ENCODE results near the gene UNC5C.
A peak's percentile ranks its signal among the peaks of the same experiment; 100 is the strongest.

The UNC5C gene

GRCh38 chr4:95295157-95295556 lies 253.6 kb downstream of the UNC5C start:
- DNase-seq (ENCODE audit: low read depth): no peak
- H3K4me3 ChIP-seq (ENCODE audit: low read depth, low read length): no peak overlapping the region
- in situ Hi-C loops (cut with HindIII; ENCODE audit: low sequenced_read_pairs): no loop called here
- TF ChIP-seq CTCF (IDR thresholded peaks at IDR 0.05; ENCODE audit: low read depth, low read length, missing control alignments): no peak

- no peak for DNase-seq (ENCODE audit: low read depth)
- no peak for TF ChIP-seq CTCF (IDR thresholded peaks at IDR 0.05; ENCODE audit: low read depth, low read length, missing control alignments)
- in situ Hi-C loops (cut with HindIII; ENCODE audit: low sequenced_read_pairs): no loop called here
- H3K4me3 ChIP-seq (ENCODE audit: low read depth, low read length): no peak overlapping the region
Observed at GRCh38 chr4:95294321-95294720, 254.5 kb downstream of the UNC5C start.

- DNase-seq (ENCODE audit: low read depth): peak; percentile 43
- TF ChIP-seq CTCF (IDR thresholded peaks at IDR 0.05; ENCODE audit: low read depth, low read length, missing control alignments): no peak
- no peak overlapping the region for H3K4me3 ChIP-seq (ENCODE audit: low read depth, low read length)
- in situ Hi-C loops (cut with HindIII; ENCODE audit: low sequenced_read_pairs): no loop called here
Observed at GRCh38 chr4:95293014-95293413, 255.8 kb downstream of the UNC5C start.

- no peak for DNase-seq (ENCODE audit: low read depth)
- in situ Hi-C loops (cut with HindIII; ENCODE audit: low sequenced_read_pairs): no loop called here
- TF ChIP-seq CTCF (IDR thresholded peaks at IDR 0.05; ENCODE audit: low read depth, low read length, missing control alignments): no peak
- H3K4me3 ChIP-seq (ENCODE audit: low read depth, low read length): no peak overlapping the region
Observed at GRCh38 chr4:95290702-95291101, 258.1 kb downstream of the UNC5C start.

GRCh38 chr4:95289028-95289634 lies 259.6 kb downstream of the UNC5C start:
- no peak for DNase-seq (ENCODE audit: low read depth)
- in situ Hi-C loops (cut with HindIII; ENCODE audit: low sequenced_read_pairs): no loop called here
- TF ChIP-seq CTCF (IDR thresholded peaks at IDR 0.05; ENCODE audit: low read depth, low read length, missing control alignments): no peak
- H3K4me3 ChIP-seq (ENCODE audit: low read depth, low read length): no peak overlapping the region

- TF ChIP-seq CTCF (IDR thresholded peaks at IDR 0.05; ENCODE audit: low read depth, low read length, missing control alignments): no peak
- no peak overlapping the region for H3K4me3 ChIP-seq (ENCODE audit: low read depth, low read length)
- DNase-seq (ENCODE audit: low read depth): no peak
- in situ Hi-C loops (cut with HindIII; ENCODE audit: low sequenced_read_pairs): no loop called here
Observed at GRCh38 chr4:95288552-95288951, 260.2 kb downstream of the UNC5C start.
